Right lobe of liver (tissue), 4 donors: ENCODE results near the gene DNAJB6.

ENCODE experiments used
- POLR2A ChIP-seq: fragments of 450-650 bp; IDR thresholded peaks from one replicate; pipeline ENCODE4 v1.6.1; 2017; ENCODE audit warnings: antibody characterized with exemption, mild to moderate bottlenecking
- TF ChIP-seq, protein P1 (sequence below), 4 donors: fragments of 200-600 bp in 3 of 4; fragments of 450-650 bp in 1 of 4; IDR thresholded peaks; one replicate each; pipeline versions ENCODE4 v1.5.1 to v1.8.0; 2016 to 2022; ENCODE audit warnings: antibody characterized with exemption in 4 of 4, mild to moderate bottlenecking in 2 of 4
- donor health status: DM: no; HTN: no; CAD: no.
- donor health status: DM: no; HTN: no; CAD: no.
- donor health status: DM: no; HTN: yes; CAD: no.

DNA sequence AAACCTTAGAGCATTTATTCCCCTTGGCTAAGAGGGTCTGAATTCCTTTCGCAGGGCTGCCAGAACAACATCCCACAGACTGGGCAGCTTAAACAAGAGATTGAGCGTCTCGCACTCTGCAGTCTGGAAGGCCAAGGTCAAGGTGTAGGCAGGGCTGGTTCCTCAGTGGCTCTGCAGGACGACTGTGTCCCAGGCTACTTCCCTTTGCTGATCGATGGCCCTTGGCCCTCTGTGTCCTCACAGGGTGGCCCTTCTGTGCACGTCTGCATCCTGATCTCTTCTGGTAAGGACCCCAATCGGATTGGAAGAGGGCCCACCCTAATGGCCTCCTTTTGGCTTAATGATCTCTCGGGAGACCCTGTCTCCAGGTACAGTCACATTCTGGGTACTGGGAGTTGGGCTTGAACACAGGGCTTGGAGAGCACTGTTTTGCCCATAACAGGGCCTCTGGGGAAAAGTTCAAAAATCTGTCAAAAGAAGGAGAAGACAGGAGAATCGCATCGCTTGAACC is 35.1 kb upstream of the DNAJB6 start:
- TF ChIP-seq POLR2A, result no peak
- TF ChIP-seq, protein P1, sequence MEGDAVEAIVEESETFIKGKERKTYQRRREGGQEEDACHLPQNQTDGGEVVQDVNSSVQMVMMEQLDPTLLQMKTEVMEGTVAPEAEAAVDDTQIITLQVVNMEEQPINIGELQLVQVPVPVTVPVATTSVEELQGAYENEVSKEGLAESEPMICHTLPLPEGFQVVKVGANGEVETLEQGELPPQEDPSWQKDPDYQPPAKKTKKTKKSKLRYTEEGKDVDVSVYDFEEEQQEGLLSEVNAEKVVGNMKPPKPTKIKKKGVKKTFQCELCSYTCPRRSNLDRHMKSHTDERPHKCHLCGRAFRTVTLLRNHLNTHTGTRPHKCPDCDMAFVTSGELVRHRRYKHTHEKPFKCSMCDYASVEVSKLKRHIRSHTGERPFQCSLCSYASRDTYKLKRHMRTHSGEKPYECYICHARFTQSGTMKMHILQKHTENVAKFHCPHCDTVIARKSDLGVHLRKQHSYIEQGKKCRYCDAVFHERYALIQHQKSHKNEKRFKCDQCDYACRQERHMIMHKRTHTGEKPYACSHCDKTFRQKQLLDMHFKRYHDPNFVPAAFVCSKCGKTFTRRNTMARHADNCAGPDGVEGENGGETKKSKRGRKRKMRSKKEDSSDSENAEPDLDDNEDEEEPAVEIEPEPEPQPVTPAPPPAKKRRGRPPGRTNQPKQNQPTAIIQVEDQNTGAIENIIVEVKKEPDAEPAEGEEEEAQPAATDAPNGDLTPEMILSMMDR (IDR thresholded peaks at IDR 0.05), result no peak
